Colon (tissue), 2 donors: ENCODE results near the gene NOC3L.
"Not testable (repeated sequence)": the region's sequence is repeated elsewhere in the genome, so short reads cannot be mapped to it uniquely, and the experiment has no call there.

Experiments used
- FAIRE-seq: peaks from 2 replicates; lab custom pipeline; 2012; peaks lifted over from hg19 to GRCh38; lab: Jason Lieb, UNC
- donor health status: control.
- donor health status: control.

The NOC3L gene

DNA sequence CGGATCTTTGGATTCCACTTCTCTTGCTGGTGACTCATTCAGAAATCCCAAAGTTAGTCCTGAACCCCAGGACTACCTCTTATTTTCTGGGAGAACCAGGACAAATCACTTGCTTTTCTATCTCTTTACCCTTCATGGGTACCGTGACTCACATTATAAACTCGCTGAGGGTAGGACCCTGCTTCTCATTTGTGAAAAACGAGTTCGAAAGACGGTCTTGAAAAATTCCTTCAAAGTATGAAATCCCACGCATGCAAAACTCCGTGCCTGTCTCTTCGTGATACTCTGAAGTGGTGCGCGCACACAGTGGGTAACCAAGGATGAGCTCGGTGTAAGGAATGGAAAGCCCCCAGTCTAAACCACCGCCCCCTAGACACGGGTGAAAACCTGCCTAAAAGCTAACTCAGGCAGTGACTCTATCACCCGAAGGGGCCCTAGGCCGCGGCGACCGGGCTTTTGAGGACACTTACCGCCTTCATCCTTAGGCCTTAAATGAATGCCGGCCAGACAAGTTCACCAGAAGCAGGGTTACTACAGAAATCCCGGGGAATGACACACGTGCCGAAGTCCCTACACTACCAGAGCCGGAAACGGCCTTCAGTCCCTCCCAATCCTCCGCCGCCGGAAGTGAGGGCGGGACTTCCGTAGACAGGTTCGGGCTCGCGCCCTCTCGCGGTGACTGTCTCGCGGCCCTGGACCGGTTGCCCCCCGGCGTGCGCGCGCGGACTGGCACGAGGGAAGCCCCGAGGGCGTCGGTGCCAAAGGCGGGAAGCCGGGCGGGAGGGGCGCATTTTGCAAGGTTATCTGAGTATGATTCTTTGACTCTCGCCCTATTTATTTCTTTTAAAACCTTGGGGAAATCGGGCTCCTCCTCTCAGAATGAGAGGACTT lies at the start of gene NOC3L:
Gene NOC3L, minus strand, starts transcription at position 580 of the 891 bp plus-strand sequence. Its CDS starts 101 bp downstream, at position 479.
- no peak for FAIRE-seq

DNA sequence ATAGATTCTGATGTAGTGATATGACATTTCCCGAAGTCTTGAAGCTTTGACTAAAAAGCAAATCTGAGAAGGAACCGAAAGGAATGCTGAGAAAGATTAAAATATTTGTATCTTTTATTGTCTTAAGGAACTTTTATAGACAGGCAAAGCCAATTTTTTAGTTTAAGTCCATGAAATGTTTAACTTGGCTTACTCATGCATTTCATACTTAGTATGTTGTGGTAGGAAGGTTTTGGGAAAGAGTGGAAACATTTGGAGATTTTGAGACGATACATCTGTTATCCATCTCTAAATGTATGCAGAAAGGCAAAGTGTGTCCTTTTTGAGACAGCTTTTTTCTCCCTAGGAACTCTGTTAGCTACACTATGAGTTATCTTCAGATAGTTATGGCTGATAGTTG lies 49.7 kb upstream of the NOC3L start:
- no peak for FAIRE-seq

DNA sequence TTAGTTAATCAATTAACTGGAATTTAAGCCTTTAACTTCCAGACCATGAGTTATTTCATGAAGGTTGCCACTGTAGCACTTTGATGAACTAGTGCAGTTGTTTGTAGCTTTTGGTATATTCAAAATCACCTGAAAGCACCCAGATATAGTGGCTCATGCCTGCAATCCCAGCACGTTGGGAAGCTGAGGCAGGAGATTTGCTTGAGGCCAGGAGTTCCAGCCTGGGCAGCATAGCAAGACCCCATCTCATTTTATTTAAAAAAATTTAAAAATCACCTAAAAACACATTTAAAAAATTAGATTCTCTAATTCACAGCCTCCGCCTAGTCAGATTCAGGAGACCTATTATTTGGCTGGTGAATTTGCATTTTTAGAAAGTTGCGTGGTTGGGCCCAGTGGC lies 48.6 kb upstream of the NOC3L start:
- FAIRE-seq = no peak

DNA sequence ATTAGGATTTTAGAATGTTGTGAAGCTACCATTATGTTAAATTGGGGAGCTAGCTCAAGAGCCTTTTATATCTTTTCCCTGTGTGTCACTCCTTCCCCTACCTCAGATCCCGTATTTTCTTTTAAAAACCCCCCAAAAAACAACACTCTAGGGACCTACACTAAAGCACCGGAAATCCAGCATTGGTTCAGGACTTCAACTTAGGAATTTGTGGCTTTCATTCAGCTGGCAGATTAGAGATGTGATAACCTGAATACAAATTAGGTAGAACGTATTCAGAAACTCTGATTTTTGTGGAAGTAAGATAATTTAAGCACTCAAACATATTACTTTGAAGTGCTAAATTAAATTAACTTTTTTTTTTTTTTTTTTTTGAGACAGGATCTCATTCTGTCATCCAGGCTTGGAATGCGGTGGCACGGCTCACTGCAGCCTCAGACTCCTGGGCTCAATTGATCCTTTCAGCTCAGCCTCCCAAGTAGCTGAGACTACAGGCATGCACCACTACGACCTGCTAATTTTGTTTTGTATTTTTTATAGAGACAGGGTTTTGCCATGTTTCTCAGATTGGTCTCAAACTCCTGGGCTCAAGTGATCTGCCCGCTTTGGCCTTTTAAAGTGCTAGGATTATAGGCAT lies 46.4 kb upstream of the NOC3L start:
- FAIRE-seq = no peak

GRCh38 chr10:94407668-94408067 lies 44.9 kb upstream of the NOC3L start:
- no peak for FAIRE-seq

- FAIRE-seq = no peak
Observed at GRCh38 chr10:94405406-94405805, 42.7 kb upstream of the NOC3L start.

DNA sequence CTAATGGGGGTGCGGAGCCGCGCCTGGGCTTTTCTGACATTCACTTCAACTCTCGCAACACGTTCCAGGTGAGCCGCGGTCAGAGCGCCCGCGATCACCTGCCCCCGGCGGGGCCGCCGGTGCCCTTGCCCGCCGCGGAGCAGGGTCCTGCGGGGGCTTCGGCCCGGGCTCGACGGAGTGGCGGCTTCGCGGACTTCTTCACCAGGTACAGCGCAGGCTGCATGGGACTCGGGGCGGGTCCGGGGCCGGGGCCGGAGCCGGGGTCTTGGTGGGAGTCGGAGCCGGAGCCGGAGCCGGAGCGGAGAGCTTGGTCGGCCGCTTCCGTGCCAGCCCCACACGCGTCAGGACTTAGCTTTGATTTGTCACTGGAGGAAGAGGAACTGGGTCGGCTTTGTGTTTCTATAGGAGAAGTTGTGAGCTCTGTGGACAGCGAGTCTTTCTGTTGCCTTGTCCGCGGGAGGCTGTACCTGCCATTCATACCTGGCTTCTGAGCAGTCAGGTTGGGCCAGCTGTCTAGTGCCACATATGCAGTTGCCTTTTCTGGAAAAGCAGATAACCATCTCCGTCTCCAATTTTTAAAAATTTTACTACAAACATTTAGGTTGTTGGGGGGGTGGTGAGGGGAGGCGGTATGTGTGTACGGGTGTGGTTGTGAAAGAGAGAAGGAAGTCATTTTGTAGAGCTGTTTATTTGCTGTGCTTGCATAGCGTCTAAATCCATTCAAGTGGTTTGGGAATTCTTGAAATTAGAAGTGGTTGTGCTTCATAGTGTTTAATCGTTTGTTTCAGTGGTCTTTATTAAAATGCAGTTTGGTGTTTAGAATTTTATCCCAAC lies 40.9 kb upstream of the NOC3L start:
- FAIRE-seq = no peak

DNA sequence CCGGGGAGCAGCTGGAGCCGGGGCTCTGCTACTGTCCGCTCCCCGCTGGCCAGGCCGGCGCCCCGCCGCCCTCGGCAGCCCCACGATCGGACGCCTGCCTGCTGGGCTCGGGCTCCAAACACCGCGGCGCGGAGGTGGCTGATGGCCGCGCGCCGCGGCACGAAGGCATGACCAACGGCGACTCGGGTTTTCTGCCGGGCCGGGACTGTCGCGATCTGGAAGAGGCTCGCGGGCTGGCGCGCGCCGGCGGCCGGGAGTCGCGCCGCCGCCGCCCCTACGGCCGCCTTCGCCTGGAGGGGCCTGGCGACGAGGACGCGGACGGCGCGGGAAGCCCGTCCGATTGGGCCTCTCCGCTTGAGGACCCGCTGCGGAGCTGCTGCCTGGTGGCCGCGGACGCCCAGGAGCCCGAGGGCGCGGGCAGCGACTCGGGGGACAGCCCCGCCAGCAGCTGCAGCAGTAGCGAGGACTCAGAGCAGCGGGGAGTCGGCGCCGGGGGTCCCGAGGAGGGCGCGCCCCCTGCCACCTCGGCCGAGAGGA lies 40.2 kb upstream of the NOC3L start:
- FAIRE-seq = no peak

DNA sequence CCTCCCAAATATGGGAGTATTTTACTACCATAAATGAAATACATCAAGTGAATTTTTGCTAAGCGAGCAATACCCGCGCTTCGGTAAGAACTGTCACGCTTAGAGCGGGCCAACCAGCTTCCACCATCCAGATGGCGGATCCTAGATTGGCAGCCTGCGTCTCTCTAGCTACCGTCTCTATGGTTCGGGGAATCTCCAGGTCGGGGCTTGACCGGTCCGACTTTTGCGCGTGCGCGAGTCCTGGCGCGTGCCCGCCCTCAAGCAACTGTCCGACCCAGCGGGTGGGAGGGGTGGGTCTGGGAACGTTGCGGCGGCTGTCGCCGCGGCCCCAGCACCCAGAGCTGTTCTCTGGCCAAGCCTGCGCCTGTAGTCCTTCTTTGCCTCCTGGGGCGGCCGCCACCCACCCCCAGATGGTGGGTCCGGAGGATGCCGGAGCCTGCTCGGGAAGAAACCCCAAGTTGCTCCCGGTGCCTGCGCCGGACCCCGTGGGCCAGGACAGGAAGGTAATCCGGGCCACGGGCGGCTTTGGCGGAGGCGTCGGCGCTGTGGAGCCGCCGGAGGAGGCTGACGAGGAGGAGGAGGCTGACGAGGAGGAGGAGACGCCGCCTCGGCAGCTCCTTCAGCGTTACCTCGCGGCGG lies 39.6 kb upstream of the NOC3L start, which contains the start of gene TBC1D12:
Gene TBC1D12, plus strand, starts transcription at position 338 of the 639 bp plus-strand sequence. Its CDS starts 73 bp downstream, at position 411.
- FAIRE-seq = no peak

DNA sequence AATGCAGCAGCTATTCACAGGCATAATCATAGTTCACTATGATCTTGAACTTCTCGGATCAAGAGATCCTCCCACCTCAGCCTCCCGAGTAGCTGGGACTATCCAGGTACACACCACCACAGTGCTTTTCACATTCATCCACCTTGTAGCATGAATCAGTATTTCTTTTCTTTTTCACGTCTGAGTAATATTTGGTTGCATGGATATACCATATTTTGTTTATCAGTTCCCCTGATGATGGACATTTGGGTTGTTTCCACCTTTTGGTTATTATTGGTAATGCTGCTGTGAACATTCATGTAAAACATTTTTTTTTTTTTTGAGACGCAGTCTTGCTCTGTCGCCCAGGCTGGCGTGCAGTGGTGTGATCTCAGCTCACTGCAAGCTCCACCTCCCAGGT lies 36.0 kb upstream of the NOC3L start:
- no peak for FAIRE-seq

- no peak for FAIRE-seq
Observed at GRCh38 chr10:94397549-94398370, 35.0 kb upstream of the NOC3L start.

DNA sequence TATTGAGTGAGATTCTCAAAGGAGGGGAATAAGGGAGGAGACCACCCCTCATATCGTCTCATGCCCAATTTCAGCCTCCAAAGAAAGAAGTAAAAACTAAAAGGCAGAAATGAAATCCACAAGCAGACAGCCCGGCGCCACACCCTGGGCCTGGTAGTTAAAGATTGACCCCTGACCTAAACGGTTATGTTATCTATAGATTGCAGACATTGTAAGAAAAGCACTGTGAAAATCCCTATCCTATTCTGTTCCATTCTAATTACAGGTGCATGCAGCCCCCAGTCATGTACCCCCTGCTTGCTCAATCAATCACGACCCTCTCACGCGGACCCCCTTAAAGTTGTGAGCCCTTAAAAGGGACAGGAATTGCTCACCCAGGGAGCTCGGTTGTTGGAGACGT lies 29.4 kb upstream of the NOC3L start:
- not testable (repeated sequence) for FAIRE-seq

- not testable (repeated sequence) for FAIRE-seq
Observed at GRCh38 chr10:94385733-94386132, 23.0 kb upstream of the NOC3L start.

DNA sequence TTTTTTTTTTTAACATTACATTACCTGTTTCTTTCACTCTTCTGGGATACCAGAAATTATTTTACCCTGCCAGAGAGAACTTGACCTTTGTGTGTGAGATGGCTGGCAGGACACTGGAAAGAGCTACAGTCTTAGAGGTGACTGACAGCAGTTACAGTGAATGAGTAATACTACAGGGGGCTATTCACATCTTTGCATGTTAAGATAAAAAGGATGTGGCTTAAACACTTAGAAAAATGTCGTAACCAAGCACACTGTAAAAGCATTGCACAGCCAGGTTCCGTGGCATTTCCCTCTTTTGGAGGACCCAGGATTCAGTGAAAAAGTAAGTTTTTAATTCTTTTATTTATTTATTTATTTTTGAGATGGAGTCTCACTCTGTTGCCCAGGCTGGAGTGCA lies 20.8 kb upstream of the NOC3L start:
- FAIRE-seq = no peak

DNA sequence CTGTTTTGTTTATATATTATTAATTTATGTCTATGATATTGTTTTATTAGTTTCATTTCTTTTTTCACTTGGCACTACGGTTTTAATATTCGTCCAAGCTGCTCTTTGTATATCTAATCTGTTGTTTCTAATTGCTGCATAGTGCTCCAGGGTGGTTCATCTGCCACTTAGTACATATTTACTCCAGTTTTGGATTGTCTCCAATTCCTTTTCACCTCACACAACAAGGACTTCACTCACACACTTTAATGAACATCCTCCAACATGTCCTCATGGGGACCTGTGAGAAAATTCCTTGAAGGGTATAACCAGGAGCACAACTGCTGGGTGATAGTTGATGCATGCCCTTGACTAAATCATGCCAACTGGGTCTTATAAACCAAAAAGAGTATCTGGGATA lies 14.1 kb upstream of the NOC3L start:
- no peak for FAIRE-seq

DNA sequence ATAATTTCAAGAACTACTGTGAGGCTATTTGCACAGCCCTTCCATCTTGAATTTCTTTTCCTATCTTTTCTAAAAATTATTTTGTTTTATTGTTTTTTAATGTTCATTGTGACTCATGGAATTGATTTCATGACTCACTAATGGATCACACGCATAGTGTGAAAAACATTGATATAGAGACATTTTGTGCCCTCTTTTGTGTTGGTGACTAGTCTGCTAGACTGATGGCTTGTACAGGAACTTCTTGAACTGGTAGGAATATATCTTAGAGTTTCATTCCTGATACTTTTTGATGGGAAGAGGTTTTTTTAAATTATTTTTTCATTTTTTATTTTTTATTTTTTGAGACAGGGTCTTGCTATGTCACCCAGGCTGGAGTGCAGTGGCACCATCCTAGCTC lies 12.6 kb upstream of the NOC3L start:
- no peak for FAIRE-seq

DNA sequence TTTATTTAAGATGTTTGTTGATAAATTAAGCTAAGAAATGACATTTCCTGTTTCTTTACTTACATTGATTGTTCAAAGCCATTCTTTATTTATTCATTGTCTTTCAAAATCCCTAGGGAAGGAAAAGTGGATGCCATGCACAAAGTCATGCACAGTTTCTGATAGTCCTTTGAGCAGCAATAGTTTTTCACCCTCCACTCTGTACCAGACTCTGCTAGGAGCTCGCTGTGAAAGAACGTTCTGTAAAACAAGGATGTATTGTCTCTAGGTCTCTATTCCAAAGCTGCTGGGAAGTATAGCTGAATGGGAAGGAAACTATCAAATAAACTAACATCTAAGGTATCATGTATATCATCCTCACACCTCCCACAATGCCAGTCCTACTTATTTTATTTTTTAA lies 7.8 kb upstream of the NOC3L start:
- FAIRE-seq = no peak

GRCh38 chr10:94366382-94366781 lies 3.6 kb upstream of the NOC3L start:
- FAIRE-seq = no peak

DNA sequence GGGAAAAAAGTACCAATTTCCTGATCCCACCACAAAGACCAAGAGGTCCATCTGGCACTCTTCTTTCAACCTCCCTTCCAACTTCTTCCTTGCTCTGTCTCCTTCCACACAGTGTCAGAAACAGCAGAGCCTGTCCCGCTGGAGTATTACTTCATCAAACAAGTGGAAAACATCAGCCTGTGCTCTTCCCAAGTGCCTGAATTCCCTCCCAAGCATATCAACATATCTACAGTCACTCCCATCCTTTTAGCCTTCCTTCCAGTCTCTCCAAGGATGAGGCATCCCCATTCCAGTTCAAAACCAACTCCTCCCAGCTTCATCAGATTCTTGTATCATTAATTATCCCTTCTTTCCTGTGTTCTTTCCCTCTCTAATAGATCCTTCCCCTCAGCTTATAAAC lies 1.7 kb upstream of the NOC3L start:
- FAIRE-seq = no peak

- FAIRE-seq = no peak
Observed at GRCh38 chr10:94363251-94363565, 469 bp upstream of the NOC3L start.

DNA sequence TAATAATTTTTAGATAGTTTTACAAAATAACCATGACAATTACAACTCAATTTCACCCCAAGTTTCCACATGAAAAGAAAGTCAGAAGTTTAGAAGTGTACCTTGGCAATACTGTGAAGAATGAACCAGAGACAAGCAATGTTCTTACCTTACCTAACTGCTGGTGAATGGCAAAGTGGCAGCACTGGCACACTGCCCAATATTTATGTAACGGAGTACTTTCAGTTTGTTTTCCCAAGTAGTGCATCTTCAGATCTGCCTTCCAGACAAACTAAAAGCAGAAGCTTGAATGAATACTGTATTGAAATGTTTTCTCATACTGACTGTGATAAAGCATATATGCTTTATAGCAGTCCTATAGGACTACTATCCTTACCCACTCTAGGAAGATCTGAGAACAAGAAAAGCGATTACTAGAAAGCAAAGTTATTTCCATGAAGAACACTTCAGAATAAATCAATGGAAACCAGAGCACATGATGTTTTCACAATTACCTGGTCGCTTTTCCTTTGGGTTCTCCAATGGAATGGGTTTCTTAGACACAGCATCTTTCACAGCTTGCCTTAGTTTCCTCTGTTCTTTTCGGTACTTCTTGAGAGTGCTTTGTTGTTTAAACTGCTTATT lies 1.5 kb downstream of the NOC3L start:
- no peak for FAIRE-seq
